ENCODE data around the gene KIR3DL1.
"Not testable (repeated sequence)": the region's sequence is repeated elsewhere in the genome, so short reads cannot be mapped to it uniquely, and the experiment has no call there.

Gene KIR3DL1

GRCh38 chr19:54814571-54814970 lies 1.7 kb upstream of the KIR3DL1 start:
- DNase-seq (ENCODE audit: low read depth) = not testable (repeated sequence)

GRCh38 chr19:54817670-54818536 lies 1.6 kb downstream of the KIR3DL1 start:
- DNase-seq (ENCODE audit: low read depth) = no peak

- not testable (repeated sequence) for DNase-seq (ENCODE audit: low read depth)
Measured at GRCh38 chr19:54824416-54824815, 8.1 kb downstream of the KIR3DL1 start.

- DNase-seq (ENCODE audit: low read depth) = not testable (repeated sequence)
Measured at GRCh38 chr19:54825326-54825725, 9.1 kb downstream of the KIR3DL1 start.

GRCh38 chr19:54828064-54828463 lies 11.8 kb downstream of the KIR3DL1 start:
- not testable (repeated sequence) for DNase-seq (ENCODE audit: low read depth)

- DNase-seq (ENCODE audit: low read depth) = not testable (repeated sequence)
Measured at GRCh38 chr19:54832496-54832895, 16.2 kb downstream of the KIR3DL1 start, which contains the start of gene KIR2DS4. KIR2DS4 (plus strand) TSS chr19:54832676.

- DNase-seq (ENCODE audit: low read depth) = not testable (repeated sequence)
Measured at GRCh38 chr19:54835126-54835525, 18.9 kb downstream of the KIR3DL1 start.

GRCh38 chr19:54837522-54837921 lies 21.3 kb downstream of the KIR3DL1 start:
- DNase-seq (ENCODE audit: low read depth) = not testable (repeated sequence)

- DNase-seq (ENCODE audit: low read depth) = not testable (repeated sequence)
Measured at GRCh38 chr19:54843171-54843570, 26.9 kb downstream of the KIR3DL1 start.

- DNase-seq (ENCODE audit: low read depth) = not testable (repeated sequence)
Measured at GRCh38 chr19:54850061-54850640, 33.9 kb downstream of the KIR3DL1 start, which contains the start of gene KIR3DL2. KIR3DL2 (plus strand) TSS chr19:54850443; CDS start chr19:54850476, 33 bp downstream.

GRCh38 chr19:54850930-54851329 lies 34.7 kb downstream of the KIR3DL1 start:
- no peak for DNase-seq (ENCODE audit: low read depth)

DNA sequence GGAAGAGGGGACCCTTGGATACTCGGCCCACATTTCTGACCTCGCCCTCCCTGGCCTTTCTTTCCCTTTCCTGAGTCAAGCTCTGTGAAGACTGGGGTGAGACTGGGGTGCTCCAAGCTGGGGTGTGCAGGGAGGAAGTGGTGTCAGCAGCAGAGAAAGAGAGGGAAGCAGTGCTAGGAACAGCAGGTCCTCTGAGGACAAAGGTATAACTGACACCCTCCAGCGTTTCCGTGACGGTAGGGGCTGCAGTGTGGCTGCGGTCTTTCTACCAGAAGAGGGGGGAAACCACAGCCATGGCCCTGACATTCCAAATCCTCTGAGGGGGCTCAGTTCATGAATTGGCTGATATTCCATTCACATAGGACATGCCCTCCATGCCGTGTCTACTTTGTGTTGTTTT lies 35.1 kb downstream of the KIR3DL1 start:
- DNase-seq (ENCODE audit: low read depth) = no peak

DNA sequence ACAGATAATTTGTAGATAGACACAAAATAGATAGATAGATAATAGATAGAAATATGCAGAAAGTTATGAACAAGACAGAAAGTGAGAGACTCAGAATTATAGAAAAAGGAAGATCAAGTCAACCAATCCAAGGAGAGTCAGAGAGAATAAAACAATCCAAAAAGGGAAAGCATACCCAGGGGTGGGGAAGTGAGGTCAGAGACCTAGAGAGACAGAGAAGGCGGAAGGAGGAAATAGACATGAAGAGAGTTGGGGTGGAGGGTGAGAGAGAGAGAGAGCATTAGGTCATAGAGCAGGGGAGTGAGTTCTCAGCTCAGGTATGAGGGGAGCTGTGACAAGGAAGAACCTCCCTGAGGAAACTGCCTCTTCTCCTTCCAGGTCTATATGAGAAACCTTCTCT lies 39.0 kb downstream of the KIR3DL1 start:
- DNase-seq (ENCODE audit: low read depth) = not testable (repeated sequence)

DNA sequence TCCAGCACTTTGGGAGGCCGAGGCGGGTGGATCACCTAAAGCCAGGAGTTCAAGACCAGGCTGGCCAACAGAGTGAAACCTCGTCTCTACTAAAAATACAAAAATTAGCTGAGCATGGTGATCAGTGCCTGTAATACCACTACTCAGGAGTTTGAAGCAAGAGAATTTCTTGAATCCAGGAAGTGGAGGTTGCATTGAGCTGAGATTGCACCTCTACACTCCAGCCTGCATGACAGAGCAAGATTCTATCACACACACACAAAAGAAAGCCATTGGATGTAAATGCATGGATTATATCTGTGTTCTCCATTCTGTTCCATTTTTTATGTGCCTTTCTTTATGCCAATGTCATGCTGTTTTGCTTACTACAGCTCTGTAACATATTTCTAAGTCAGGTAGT lies 42.2 kb downstream of the KIR3DL1 start:
- not testable (repeated sequence) for DNase-seq (ENCODE audit: low read depth)

- not testable (repeated sequence) for DNase-seq (ENCODE audit: low read depth)
Measured at GRCh38 chr19:54859421-54859820, 43.2 kb downstream of the KIR3DL1 start.

GRCh38 chr19:54863459-54863858 lies 47.2 kb downstream of the KIR3DL1 start:
- DNase-seq (ENCODE audit: low read depth) = not testable (repeated sequence)

- no peak for DNase-seq (ENCODE audit: low read depth)
Measured at GRCh38 chr19:54871696-54872095, 55.4 kb downstream of the KIR3DL1 start.

DNA sequence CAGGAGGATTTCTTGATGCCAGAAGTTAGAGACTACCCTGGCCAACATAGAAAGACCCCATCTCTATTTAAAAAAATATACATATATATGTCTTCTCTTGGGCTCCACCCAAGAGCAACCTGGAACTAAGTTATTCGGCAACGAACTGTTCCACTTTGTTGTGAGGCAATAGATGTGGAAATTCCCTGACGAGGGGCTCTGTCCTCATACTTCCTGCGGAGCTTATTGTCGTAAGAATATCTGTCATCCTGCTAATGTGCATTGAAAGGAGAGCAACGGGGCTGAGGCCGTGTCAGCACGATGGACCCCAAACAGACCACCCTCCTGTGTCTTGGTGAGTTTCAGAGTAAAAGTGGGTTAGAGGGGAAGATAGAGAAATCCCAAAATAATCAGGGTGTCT lies 57.7 kb downstream of the KIR3DL1 start, which contains the start of gene FCAR:
TSS of gene FCAR (plus strand) at position 246 of the 400 bp plus-strand sequence. CDS start at position 301, 55 bp downstream.
- no peak for DNase-seq (ENCODE audit: low read depth)

GRCh38 chr19:54875506-54875905 lies 59.2 kb downstream of the KIR3DL1 start:
- DNase-seq (ENCODE audit: low read depth) = no peak

- DNase-seq (ENCODE audit: low read depth) = no peak
Measured at GRCh38 chr19:54877471-54877870, 61.2 kb downstream of the KIR3DL1 start.
